Upper lobe of left lung (tissue), 6 donors: ENCODE data around the gene REEP5. TPM values are rescaled to one million over a fixed set of nuclear protein-coding genes. Genes with fewer than 3 reads are reported as not detected.
A peak's percentile ranks its signal among the peaks of the same experiment; 100 is the strongest.
"Not testable (repeated sequence)": the region's sequence is repeated elsewhere in the genome, so short reads cannot be mapped to it uniquely, and the experiment has no call there.

Experiments used
- ATAC-seq, 2 donors: fragments of 200-7000 bp; cut with Tn5 transposase; one replicate each; pipeline ENCODE4 v1.9.1; 2022; ENCODE audit warnings: mild to moderate bottlenecking in 2 of 2, moderate library complexity in 2 of 2; ENCODE audit not compliant: low FRiP score in 2 of 2
- DNase-seq, 2 donors: peaks; one replicate each; pipeline ENCODE4 v3.0.0-alpha.2; 2019 to 2020
- H3K27ac ChIP-seq, 4 donors: fragments of 200-600 bp; sonication (generic); one replicate each; pipeline ENCODE4 v1.5.1; 2016 to 2019
- H3K27me3 ChIP-seq, 4 donors: fragments of 200-600 bp; sonication (generic); one replicate each; pipeline ENCODE4 v1.5.1; 2017 to 2019
- H3K36me3 ChIP-seq, 4 donors: fragments of 200-600 bp; sonication (generic); one replicate each; pipeline ENCODE4 v1.5.1; 2016 to 2019
- H3K4me1 ChIP-seq, 4 donors: fragments of 200-600 bp; sonication (generic); one replicate each; pipeline ENCODE4 v1.5.1; 2018 to 2019
- H3K4me3 ChIP-seq, 4 donors: fragments of 200-600 bp; sonication (generic); one replicate each; pipeline ENCODE4 v1.5.1; 2017 to 2019; ENCODE audit warnings: mild to moderate bottlenecking in 2 of 4, moderate library complexity in 1 of 4
- H3K9me3 ChIP-seq, 4 donors: fragments of 200-600 bp; sonication (generic); one replicate each; pipeline ENCODE4 v1.5.1; 2018 to 2019
- EP300 ChIP-seq, 4 donors: sonication (generic); formaldehyde crosslinking; IDR thresholded peaks; one replicate each; pipeline ENCODE4 v1.5.1; 2017; ENCODE audit warnings: antibody characterized with exemption in 4 of 4, control low read depth in 2 of 4
- POLR2A ChIP-seq, 4 donors: fragments of 450-650 bp; IDR thresholded peaks; one replicate each; pipeline ENCODE4 v1.5.1; 2016 to 2017; ENCODE audit warnings: antibody characterized with exemption in 4 of 4, mild to moderate bottlenecking in 2 of 4
- POLR2AphosphoS5 ChIP-seq, 2 donors: sonication (generic); formaldehyde crosslinking; IDR thresholded peaks; one replicate each; pipeline ENCODE4 v1.5.1; 2017; ENCODE audit warnings: antibody characterized with exemption in 2 of 2
- WGBS, 2 donors: methylation state at CpG; one replicate each; pipeline ENCODE4 v1.1.5; 2017 to 2018; 5-methylcytosine and 5-hydroxymethylcytosine counted together
- total RNA-seq, 6 donors: library from RNA; depleted of rRNA in 4 of 6; stranded (reverse); fragments of >200 nt in 4 of 6; gene quantifications; one replicate each; pipeline versions ENCODE4 v1.1.0 to v1.2.1, GENCODE V29; 2016 to 2021
- TF ChIP-seq, protein P1 (sequence below), 6 experiments: fragments of 450-650 bp in 4 of 6; fragments of 200-600 bp in 2 of 6; sonication (generic) in 2 of 6; IDR thresholded peaks; one replicate each; pipeline ENCODE4 v1.5.1; 2016 to 2019; ENCODE audit warnings: antibody characterized with exemption in 6 of 6
- donor health status: DM: no; HTN: no; CAD: no; lungs with moderate emphysema.
- donor health status: DM: no; HTN: yes; CAD: no; lungs with severe emphysema.

Gene REEP5
- total RNA-seq, 6 donors from 2014 or later, result 43.0 to 108 (median 95.3) TPM

DNA sequence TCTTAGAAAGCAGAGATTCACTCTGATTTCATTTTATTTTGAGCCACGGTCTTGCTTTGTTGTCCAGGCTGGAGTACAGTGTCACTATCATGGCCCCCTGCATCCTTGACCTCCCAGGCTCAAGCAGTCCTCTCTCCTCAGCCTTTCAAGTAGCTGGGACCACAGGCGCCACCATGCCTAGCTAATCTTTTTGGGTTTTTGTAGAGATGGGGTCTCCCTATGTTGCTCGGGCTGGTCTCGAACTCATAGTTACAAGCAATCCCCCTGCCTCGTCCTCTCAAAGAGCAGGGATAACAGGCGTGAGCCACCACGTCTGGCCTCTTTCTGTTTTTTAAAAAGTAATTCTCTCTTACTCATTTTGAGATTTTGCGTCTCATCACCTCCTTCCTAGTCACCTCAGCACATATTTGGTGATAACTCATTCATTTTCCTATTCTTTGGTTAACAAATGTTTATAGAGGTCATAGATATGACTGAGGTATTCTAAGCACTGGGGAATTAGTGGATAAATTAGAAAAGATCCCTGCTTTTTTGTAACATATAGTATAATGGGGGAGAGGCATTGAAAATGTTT, 43.8 kb upstream of the REEP5 start:
- no peaks in the 10 kb centered on the region for H3K27me3 ChIP-seq
- ATAC-seq (no peak), DNase-seq (no peak)
- TF ChIP-seq EP300 (IDR thresholded peaks at IDR 0.05) (no peak), POLR2AphosphoS5 (IDR thresholded peaks at IDR 0.05) (no peak)
- H3K27ac ChIP-seq, result no peak overlapping the region
- H3K9me3 ChIP-seq, result no peaks in the 10 kb centered on the region
- no peaks in the 10 kb centered on the region for H3K36me3 ChIP-seq
- H3K4me1 ChIP-seq, result peaks cover 0 to 11% (median 4%) of the 10 kb centered on the region in 4 donors
- 92 to 93% methylated on average over 8 of the region's 8 CpGs for WGBS, 2 donors
- H3K4me3 ChIP-seq, result no peak overlapping the region

DNA sequence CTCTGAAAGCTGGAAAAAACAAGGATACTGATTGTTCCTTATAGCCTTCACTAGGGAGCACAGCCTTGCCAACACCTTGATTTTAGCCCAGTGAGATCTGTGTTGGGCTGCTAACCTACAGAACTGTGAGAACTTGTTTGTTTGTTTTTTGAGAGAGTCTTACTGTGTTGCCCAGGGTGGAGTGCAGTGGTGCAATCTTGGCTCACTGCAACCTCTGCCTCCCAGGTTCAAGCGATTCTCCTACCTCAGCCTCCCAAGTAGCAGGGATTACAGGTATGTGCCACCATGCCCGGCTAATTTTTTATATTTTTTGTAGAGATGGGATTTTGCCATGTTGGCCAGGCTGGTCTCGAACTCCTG, 41.3 kb upstream of the REEP5 start:
- H3K4me1 ChIP-seq, result peaks cover 4 to 30% (median 17%) of the 10 kb centered on the region in 4 donors
- H3K27ac ChIP-seq, result peak overlapping the region in 1 of 4 donors; percentile 26
- DNase-seq, H3K4me3 ChIP-seq, H3K27me3 ChIP-seq, H3K9me3 ChIP-seq, ATAC-seq, H3K36me3 ChIP-seq: not testable (repeated sequence)
- 94 to 98% methylated on average over 3 of the region's 3 CpGs for WGBS, 2 donors

DNA sequence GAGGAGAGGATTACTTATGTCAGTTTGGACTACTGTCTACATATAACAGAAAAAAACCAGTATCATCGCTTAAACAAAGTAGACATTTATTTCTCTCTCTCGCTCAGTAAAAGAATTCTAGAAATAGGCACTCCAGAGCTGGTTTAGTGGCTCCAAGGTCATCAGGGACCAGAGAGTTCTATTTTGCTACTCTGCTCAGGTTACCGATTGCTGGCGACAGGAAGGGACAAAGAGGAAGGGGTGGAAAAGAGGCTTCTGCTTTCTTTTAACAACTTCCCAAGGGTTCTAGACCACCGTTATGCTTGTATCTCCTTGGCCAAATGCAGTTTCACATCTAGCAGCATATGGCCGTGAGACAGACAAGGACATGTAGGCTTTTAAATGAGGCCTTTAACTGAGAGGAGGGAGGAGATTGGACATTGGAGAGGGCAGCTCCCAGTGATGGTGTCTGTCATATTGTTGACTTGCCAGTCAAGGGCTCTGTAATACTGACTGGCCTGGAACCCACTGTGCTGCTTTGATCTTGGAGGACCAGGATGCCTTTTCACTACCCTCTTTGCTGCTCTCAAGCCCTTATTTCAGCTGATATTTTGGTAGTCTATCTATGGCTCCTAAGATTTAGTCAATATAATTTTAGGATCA, 39.0 kb upstream of the REEP5 start:
- Histone ChIP-seq H3K27ac (no peak overlapping the region), H3K4me1 (peaks cover 15 to 36% (median 27%) of the 10 kb centered on the region in 4 donors), H3K9me3 (no peaks in the 10 kb centered on the region), H3K27me3 (no peaks in the 10 kb centered on the region), H3K36me3 (no peaks in the 10 kb centered on the region), H3K4me3 (no peak overlapping the region)
- ATAC-seq, result no peak
- no peak for DNase-seq
- 87 to 89% methylated on average over 6 of the region's 6 CpGs for WGBS, 2 donors
- TF ChIP-seq POLR2AphosphoS5 (IDR thresholded peaks at IDR 0.05) (no peak), POLR2A (IDR thresholded peaks at IDR 0.05) (no peak), EP300 (IDR thresholded peaks at IDR 0.05) (no peak)
- TF ChIP-seq, protein P1, sequence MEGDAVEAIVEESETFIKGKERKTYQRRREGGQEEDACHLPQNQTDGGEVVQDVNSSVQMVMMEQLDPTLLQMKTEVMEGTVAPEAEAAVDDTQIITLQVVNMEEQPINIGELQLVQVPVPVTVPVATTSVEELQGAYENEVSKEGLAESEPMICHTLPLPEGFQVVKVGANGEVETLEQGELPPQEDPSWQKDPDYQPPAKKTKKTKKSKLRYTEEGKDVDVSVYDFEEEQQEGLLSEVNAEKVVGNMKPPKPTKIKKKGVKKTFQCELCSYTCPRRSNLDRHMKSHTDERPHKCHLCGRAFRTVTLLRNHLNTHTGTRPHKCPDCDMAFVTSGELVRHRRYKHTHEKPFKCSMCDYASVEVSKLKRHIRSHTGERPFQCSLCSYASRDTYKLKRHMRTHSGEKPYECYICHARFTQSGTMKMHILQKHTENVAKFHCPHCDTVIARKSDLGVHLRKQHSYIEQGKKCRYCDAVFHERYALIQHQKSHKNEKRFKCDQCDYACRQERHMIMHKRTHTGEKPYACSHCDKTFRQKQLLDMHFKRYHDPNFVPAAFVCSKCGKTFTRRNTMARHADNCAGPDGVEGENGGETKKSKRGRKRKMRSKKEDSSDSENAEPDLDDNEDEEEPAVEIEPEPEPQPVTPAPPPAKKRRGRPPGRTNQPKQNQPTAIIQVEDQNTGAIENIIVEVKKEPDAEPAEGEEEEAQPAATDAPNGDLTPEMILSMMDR (IDR thresholded peaks at IDR 0.05), result no peak

DNA sequence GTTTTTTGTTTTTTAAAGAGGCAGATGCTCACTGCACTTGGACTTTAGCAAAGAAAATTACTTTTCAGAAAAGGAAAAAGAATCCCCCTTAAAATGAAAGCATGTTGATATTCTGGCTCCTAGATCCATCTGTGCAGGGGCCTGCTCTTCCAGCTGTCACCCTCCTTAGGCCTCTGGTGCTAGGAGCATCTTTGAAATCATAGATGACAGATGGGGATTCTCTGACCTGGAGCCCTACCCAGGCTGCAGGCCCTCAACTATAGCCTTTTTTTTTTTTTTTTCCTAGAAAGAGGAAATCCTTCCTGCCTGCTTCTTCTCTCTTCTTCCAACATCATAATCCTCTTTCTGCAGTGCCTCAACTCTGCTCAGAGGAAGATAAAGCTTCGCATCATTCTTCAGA, 38.3 kb upstream of the REEP5 start:
- Histone ChIP-seq H3K36me3 (no peaks in the 10 kb centered on the region), H3K4me3 (no peak overlapping the region), H3K9me3 (no peaks in the 10 kb centered on the region), H3K27ac (no peak overlapping the region), H3K4me1 (peaks cover 15 to 36% (median 27%) of the 10 kb centered on the region in 4 donors), H3K27me3 (no peaks in the 10 kb centered on the region)
- WGBS, 2 donors, result 94 to 95% methylated on average over 1 of the region's 1 CpG
- no peak for TF ChIP-seq POLR2AphosphoS5 (IDR thresholded peaks at IDR 0.05)
- no peak for TF ChIP-seq EP300 (IDR thresholded peaks at IDR 0.05)
- TF ChIP-seq, protein P1 (IDR thresholded peaks at IDR 0.05), result no peak
- no peak for TF ChIP-seq POLR2A (IDR thresholded peaks at IDR 0.05)
- DNase-seq (no peak), ATAC-seq (no peak)

DNA sequence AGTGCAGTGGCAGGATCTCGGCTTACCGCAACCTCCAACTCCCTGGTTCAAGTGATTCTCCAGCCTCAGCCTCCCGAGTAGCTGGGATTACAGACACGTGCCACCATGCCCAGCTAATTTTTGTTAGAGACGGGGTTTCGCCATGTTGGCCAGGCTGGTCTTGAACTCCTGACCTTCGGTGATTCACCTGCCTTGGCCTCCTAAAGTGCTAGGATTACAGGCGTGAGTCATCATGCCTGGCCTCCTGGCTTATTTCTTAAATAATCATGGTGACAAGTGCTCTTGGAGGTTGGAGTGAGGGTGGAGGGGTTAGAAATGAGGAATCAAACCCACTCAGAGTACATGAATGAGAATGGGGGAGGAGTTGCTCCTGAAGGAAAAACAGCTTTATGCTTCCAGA, 37.8 kb upstream of the REEP5 start:
- not testable (repeated sequence) for H3K36me3 ChIP-seq, H3K9me3 ChIP-seq, H3K4me3 ChIP-seq, H3K27me3 ChIP-seq
- WGBS, 2 donors, result 78 to 79% methylated on average over 8 of the region's 8 CpGs
- peak; percentile 34 to 47 for ATAC-seq
- H3K4me1 ChIP-seq, result peaks cover 15 to 36% (median 27%) of the 10 kb centered on the region in 4 donors
- peak overlapping the region in 1 of 4 donors; percentile 8 for H3K27ac ChIP-seq
- DNase-seq, result peak in 1 of 2 donors; percentile 72
- TF ChIP-seq EP300 (IDR thresholded peaks at IDR 0.05), result peak in 1 of 4 donors; percentile 58
- TF ChIP-seq POLR2AphosphoS5 (IDR thresholded peaks at IDR 0.05), result peak in 1 of 2 donors; percentile 50

DNA sequence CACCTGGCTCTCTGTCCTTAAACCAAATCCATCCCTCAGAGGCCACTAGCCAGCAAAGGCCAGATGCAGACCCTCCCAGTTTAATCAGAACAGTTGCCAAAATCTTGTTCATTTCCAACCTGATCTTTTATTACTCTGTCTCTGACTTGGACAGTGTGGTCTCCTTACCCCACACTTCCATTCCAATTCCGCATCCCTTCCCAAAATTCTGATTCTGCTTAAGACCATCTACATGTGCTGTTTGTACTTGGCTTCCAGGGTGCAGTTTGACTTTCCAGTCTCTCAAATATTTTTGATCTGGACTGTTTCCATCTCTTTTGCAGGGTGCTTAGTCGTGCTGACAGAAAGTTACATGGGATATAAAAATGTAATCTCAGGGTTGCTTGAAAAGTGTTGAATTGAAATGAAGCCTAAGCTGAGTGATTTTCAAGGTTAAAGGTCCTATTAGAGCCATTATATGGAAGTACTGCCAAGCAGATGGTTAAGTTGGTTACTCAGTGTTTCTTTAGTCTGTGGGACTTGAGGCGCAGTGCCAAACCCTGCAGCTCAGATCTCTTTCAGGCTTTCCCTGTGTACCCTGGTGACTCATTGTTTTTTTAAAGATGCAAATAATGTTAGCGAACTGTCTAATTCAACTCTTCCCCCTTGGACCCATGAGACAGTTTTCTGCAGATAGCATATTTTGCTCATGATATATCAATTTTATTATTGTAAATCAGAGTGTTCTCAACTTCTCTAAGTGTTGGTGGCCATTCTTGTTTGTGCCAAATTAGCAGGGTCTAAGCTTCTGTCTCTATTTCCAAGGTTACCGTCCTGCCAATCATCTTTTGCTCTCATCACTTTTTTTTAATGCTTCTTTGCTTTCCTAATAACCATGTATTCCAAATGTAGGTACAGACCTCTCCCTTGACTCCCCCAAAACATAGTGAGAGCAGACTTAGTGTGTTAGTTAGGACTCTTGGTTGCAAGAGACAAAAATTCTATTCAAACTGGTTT, 36.4 kb upstream of the REEP5 start:
- TF ChIP-seq POLR2A (IDR thresholded peaks at IDR 0.05) (no peak), EP300 (IDR thresholded peaks at IDR 0.05) (no peak), POLR2AphosphoS5 (IDR thresholded peaks at IDR 0.05) (no peak)
- TF ChIP-seq, protein P1 (IDR thresholded peaks at IDR 0.05), result no peak
- peaks cover 15 to 28% (median 22%) of the 10 kb centered on the region in 4 donors for H3K4me1 ChIP-seq
- H3K27me3 ChIP-seq, result no peaks in the 10 kb centered on the region
- no peaks in the 10 kb centered on the region for H3K36me3 ChIP-seq
- DNase-seq (peak in 1 of 2 donors; percentile 85), ATAC-seq (peak; percentile 77 to 90)
- peak overlapping the region in 2 of 4 donors; percentile 23 to 55 for H3K27ac ChIP-seq
- H3K4me3 ChIP-seq, result no peak overlapping the region
- no peaks in the 10 kb centered on the region for H3K9me3 ChIP-seq
- 46 to 56% methylated on average over 5 of the region's 5 CpGs for WGBS, 2 donors
